Liver (tissue), 9 donors: Measurements from ENCODE around the gene HDAC9. TPM values are rescaled to one million over a fixed set of nuclear protein-coding genes. Genes with fewer than 3 reads are reported as not detected.

Source experiments
- DNase-seq: peaks from one replicate; pipeline ENCODE4 v3.0.0-alpha.2; 2017; ENCODE audit warnings: low spot score
- H3K27ac ChIP-seq, 2 donors: one replicate each; pipeline ENCODE4 v1.7.0; 2013; ENCODE audit warnings: inconsistent platforms in 2 of 2, low read length in 2 of 2, control low read depth in 1 of 2, low read depth in 1 of 2, mild to moderate bottlenecking in 1 of 2
- H3K27me3 ChIP-seq, 4 donors: one replicate each; pipeline versions ENCODE4 v1.6.1 to v1.7.0; 2013; ENCODE audit warnings: low read length in 3 of 4, inconsistent platforms in 1 of 4, mild to moderate bottlenecking in 1 of 4, moderate library complexity in 1 of 4; ENCODE audit not compliant: control insufficient read depth in 4 of 4, insufficient read depth in 4 of 4
- H3K36me3 ChIP-seq, 4 donors: one replicate each; pipeline versions ENCODE4 v1.6.1 to v1.7.0; 2013; ENCODE audit warnings: low read length in 3 of 4, mild to moderate bottlenecking in 3 of 4, low read depth in 1 of 4, moderate library complexity in 1 of 4; ENCODE audit not compliant: control insufficient read depth in 4 of 4, insufficient read depth in 3 of 4
- H3K4me1 ChIP-seq, 4 donors: one replicate each; pipeline versions ENCODE4 v1.6.1 to v1.7.0; 2013; ENCODE audit warnings: low read length in 3 of 4, mild to moderate bottlenecking in 3 of 4, moderate library complexity in 1 of 4; ENCODE audit not compliant: control insufficient read depth in 4 of 4, insufficient read depth in 4 of 4
- H3K4me3 ChIP-seq, 3 donors: one replicate each; pipeline versions ENCODE4 v1.6.1 to v1.7.0; 2013; ENCODE audit warnings: low read length in 3 of 3, control low read depth in 1 of 3, low read depth in 1 of 3, mild to moderate bottlenecking in 1 of 3
- H3K9ac ChIP-seq, 2 donors: one replicate each; pipeline ENCODE4 v1.7.0; 2013; ENCODE audit warnings: low read length in 2 of 2, mild to moderate bottlenecking in 2 of 2, moderate library complexity in 2 of 2, control low read depth in 1 of 2, low read depth in 1 of 2
- H3K9me3 ChIP-seq, 4 donors: one replicate each; pipeline versions ENCODE4 v1.6.1 to v1.7.0; 2013; ENCODE audit warnings: low read length in 3 of 4; ENCODE audit not compliant: control insufficient read depth in 4 of 4
- ATF3 ChIP-seq: IDR thresholded peaks from 2 replicates; pipeline ENCODE4 v1.6.1; 2016; ENCODE audit warnings: antibody characterized with exemption
- FOXA2 ChIP-seq: IDR thresholded peaks from 2 replicates; pipeline ENCODE4 v1.6.1; 2016; ENCODE audit warnings: antibody characterized with exemption
- GABPA ChIP-seq, 2 donors: IDR thresholded peaks in 1 of 2; conservative IDR thresholded peaks in 1 of 2; 2 replicates each; pipeline ENCODE4 v1.6.1; 2016; ENCODE audit warnings: antibody characterized with exemption in 2 of 2, mild to moderate bottlenecking in 1 of 2, moderate library complexity in 1 of 2
- HNF4A ChIP-seq, 2 donors: conservative IDR thresholded peaks; 2 replicates each; pipeline ENCODE4 v1.6.1; 2016; ENCODE audit warnings: antibody characterized with exemption in 2 of 2, mild to moderate bottlenecking in 2 of 2
- HNF4G ChIP-seq: IDR thresholded peaks from 2 replicates; pipeline ENCODE4 v1.6.1; 2016; ENCODE audit warnings: antibody characterized with exemption
- JUND ChIP-seq, 2 donors: IDR thresholded peaks; 2 replicates each; pipeline ENCODE4 v1.6.1; 2016; ENCODE audit warnings: antibody characterized with exemption in 2 of 2
- MAX ChIP-seq: IDR thresholded peaks from 2 replicates; pipeline ENCODE4 v1.6.1; 2016; ENCODE audit warnings: antibody characterized with exemption
- NR2F2 ChIP-seq: IDR thresholded peaks from 2 replicates; pipeline ENCODE4 v1.6.1; 2016; ENCODE audit warnings: antibody characterized with exemption
- RAD21 ChIP-seq, 2 donors: IDR thresholded peaks; 2 replicates each; pipeline ENCODE4 v1.6.1; 2016; ENCODE audit warnings: antibody characterized with exemption in 2 of 2, mild to moderate bottlenecking in 2 of 2
- RXRA ChIP-seq, 2 donors: IDR thresholded peaks; 2 replicates each; pipeline ENCODE4 v1.6.1; 2017 to 2018; ENCODE audit warnings: antibody characterized with exemption in 2 of 2, mild to moderate bottlenecking in 1 of 2
- SP1 ChIP-seq: IDR thresholded peaks from 2 replicates; pipeline ENCODE4 v1.6.1; 2018; ENCODE audit warnings: antibody characterized with exemption, mild to moderate bottlenecking
- TAF1 ChIP-seq: conservative IDR thresholded peaks from 2 replicates; pipeline ENCODE4 v1.6.1; 2016; ENCODE audit warnings: antibody characterized with exemption, mild to moderate bottlenecking
- YY1 ChIP-seq: IDR thresholded peaks from 2 replicates; pipeline ENCODE4 v1.6.1; 2016; ENCODE audit warnings: antibody characterized with exemption, mild to moderate bottlenecking
- WGBS: extraction: QIAGEN DNeasy Blood & Tissue Kit; methylation state at CpG from one replicate; pipeline ENCODE4 v1.1.7; 2013; 5-methylcytosine and 5-hydroxymethylcytosine counted together
- polyA plus RNA-seq, 2 donors: library from polyadenylated mRNA; stranded (reverse) in 1 of 2; unstranded in 1 of 2; fragments of 200-250 nt in 1 of 2; fragments of >200 nt in 1 of 2; fragmentation: Nextera tagmentation in 1 of 2; extraction: Ambion mirVana in 1 of 2; gene quantifications; one replicate each; pipeline versions ENCODE4 v1.2.1 to v1.2.3, GENCODE V29; 2013 to 2015
- total RNA-seq, 2 donors: library from RNA; depleted of rRNA; stranded (reverse); fragments of >200 nt; gene quantifications; one replicate each; pipeline ENCODE4 v1.2.3, GENCODE V29; 2014
- donor health status: healthy.
- donor health status: healthy.
- donor health status: healthy.
- donor health status: healthy.
- donor health status: healthy.

HDAC9 gene
- total and polyA plus RNA-seq, 4 donors: 1.0 to 10.1 (median 2.3) TPM

DNA sequence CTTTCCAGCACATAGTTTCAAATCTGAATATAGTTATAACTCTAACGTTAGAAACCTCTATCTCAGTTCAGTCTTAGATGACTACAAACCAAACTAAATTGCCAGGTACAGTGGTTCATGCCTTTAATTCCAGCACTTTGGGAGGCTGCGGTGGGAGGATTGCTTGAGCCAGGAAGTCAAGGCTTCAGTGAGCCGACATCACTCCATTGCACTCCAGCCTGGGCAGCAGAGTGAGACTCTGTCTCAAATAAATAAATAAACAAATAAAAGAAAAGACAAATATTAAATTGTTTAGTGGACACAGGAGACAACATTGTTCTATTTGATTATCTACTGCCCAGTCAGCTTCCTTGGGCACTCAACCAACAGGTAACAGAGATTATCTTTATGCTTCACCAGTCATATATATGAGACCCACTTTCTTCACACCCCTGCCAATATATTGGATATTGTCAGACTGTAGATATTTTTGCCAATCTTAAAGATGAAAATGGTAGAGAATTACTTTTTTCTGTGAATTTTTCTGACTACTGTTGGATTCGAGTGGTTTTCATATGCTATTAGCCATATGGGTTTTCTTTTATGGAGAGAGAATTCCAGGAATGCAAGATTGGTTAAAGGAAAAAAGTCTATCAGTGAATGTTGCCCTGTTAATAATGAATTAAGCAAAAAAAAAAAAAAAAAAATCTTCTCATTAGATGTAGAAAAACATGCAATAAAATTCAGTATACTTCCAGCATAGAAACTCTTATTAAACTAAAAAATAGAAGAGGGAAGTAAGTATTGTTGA, 16.0 kb downstream of the HDAC9 start:
- TF ChIP-seq SP1 (no peak), RXRA (IDR thresholded peaks at IDR 0.05) (no peak), YY1 (no peak), NR2F2 (no peak), RAD21 (IDR thresholded peaks at IDR 0.05) (no peak)
- H3K36me3 ChIP-seq: no peaks in the 10 kb centered on the region
- no peak overlapping the region for H3K4me3 ChIP-seq
- no peak overlapping the region for H3K27ac ChIP-seq
- no peaks in the 10 kb centered on the region for H3K27me3 ChIP-seq
- no peaks in the 10 kb centered on the region for H3K9me3 ChIP-seq
- no peaks in the 10 kb centered on the region for H3K4me1 ChIP-seq
- WGBS: 85% methylated on average over 4 of the region's 4 CpGs
- H3K9ac ChIP-seq: no peak overlapping the region
- DNase-seq: no peak

DNA sequence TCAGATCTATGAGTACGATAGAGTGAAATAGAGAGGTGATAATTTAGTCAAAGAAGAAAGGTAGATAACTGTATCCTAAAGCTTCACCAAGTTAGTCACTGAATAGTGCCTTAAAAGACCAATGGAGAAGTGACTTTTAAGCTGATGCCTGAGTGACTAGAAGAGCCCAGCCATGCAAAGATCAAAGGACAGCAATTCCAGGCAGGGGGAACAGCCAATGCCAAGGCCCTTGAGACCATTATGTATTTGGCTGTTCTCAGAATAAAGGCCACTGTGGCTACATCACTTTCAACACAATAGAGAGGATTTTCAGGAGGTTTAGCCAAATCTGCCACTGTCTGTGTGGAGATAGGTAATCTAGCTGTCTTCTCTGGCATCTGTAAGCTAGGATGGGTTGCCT, 17.8 kb downstream of the HDAC9 start:
- no peaks in the 10 kb centered on the region for H3K27me3 ChIP-seq
- H3K9ac ChIP-seq: no peak overlapping the region
- no peak overlapping the region for H3K4me3 ChIP-seq
- 73% methylated on average over 1 of the region's 1 CpG for WGBS
- TF ChIP-seq HNF4G (no peak), GABPA (IDR thresholded peaks at IDR 0.05 in 1 of 2, conservative IDR thresholded peaks at IDR 0.05 in 1 of 2) (no peak), ATF3 (no peak), SP1 (no peak), TAF1 (no peak)
- no peaks in the 10 kb centered on the region for H3K4me1 ChIP-seq
- no peaks in the 10 kb centered on the region for H3K36me3 ChIP-seq
- H3K9me3 ChIP-seq: no peaks in the 10 kb centered on the region
- DNase-seq: no peak
- no peak overlapping the region for H3K27ac ChIP-seq

- DNase-seq: no peak
- no peak overlapping the region for H3K9ac ChIP-seq
- H3K9me3 ChIP-seq: no peaks in the 10 kb centered on the region
- no peaks in the 10 kb centered on the region for H3K4me1 ChIP-seq
- H3K4me3 ChIP-seq: no peak overlapping the region
- H3K27me3 ChIP-seq: no peaks in the 10 kb centered on the region
- TF ChIP-seq RXRA (IDR thresholded peaks at IDR 0.05) (no peak), JUND (IDR thresholded peaks at IDR 0.05) (no peak), GABPA (IDR thresholded peaks at IDR 0.05 in 1 of 2, conservative IDR thresholded peaks at IDR 0.05 in 1 of 2) (no peak), HNF4G (no peak), SP1 (no peak), MAX (no peak), HNF4A (conservative IDR thresholded peaks at IDR 0.05) (no peak), FOXA2 (no peak)
- H3K27ac ChIP-seq: no peak overlapping the region
- WGBS: 63% methylated on average over 2 of the region's 2 CpGs
- no peaks in the 10 kb centered on the region for H3K36me3 ChIP-seq
Measured at GRCh38 chr7:18515067-18515466, 19.5 kb downstream of the HDAC9 start.

DNA sequence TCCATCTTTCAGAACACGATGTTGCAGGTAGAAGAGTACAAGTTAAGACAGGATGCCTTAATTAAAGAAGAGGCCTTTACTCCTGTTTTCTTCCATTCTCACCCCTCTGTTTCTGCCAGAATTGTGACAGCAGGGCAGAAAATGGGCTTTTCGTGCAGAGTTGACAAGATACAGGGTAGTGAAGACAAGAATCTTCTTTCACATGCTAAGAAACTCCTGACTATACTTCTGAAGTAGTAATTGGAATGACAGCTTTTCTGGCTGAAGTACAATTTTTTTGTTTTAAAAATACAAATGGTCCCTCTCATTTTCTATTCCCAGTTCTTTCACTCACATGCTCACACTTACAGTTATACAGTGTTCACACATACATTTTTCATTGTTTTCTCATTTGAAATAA, 22.1 kb downstream of the HDAC9 start:
- no peaks in the 10 kb centered on the region for H3K9me3 ChIP-seq
- TF ChIP-seq FOXA2 (no peak), RXRA (IDR thresholded peaks at IDR 0.05) (no peak), SP1 (no peak)
- no peak overlapping the region for H3K27ac ChIP-seq
- no peaks in the 10 kb centered on the region for H3K4me1 ChIP-seq
- 86% methylated on average over 2 of the region's 2 CpGs for WGBS
- H3K36me3 ChIP-seq: no peaks in the 10 kb centered on the region
- H3K4me3 ChIP-seq: no peak overlapping the region
- no peak for DNase-seq
- no peak overlapping the region for H3K9ac ChIP-seq
- H3K27me3 ChIP-seq: no peaks in the 10 kb centered on the region
